ENCODE data around the gene PRRX2. TPM values are rescaled to one million over a fixed set of nuclear protein-coding genes. Genes with fewer than 3 reads are reported as not detected.

The PRRX2 gene
- total and polyA plus RNA-seq, 2 experiments from 2014 or later, result 5.8 to 8.3 TPM

DNA sequence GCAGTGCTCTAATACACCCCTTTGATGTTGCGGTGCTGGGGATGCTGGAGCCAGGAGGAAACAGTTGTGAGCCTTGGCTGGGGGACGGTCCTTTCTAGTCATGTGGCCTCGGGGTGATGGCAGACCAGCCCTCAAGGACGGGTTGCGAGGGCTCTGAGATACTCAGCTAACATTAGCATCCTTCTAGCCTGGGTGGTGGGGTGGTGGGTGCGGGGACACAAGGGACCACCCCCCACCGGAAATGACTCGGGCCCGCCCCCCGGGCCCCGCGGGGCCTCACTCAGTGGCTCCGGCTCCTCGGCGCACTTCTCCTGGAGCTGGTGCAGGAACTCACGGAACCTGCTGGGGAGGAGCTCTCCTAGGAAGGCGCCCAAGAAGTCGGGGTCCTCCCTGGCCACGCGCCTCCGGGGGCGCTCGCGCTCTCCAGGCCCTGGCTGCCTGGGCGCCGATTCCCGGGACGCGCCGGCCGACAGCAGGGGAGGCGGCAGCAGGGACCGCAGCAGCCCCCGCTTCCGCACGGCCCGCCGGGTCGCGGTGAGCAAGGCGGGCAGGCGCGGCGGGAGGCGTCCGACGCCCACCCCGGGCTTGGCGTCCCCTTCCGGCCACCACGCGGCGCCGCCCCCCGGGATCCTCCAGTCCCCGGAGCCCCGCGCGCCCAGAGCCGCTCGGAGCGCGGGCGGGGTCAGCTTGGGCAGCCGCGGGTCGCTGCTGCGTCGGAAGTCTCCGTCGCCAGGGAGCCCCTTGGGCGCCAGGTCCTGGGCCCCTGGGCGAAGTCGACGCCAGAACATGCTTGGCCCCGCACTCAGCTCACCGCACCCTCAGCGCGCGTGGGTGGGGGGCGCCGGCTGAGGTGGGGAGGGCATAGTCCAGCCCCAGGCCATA lies 45.4 kb upstream of the PRRX2 start:
- H3K4me1 ChIP-seq (ENCODE audit: insufficient read depth), result peaks cover 15% of the 10 kb centered on the region
- Mint-ChIP-seq H3K9me3 (no peaks in the 10 kb centered on the region), H3K4me1 (peaks cover 18% of the 10 kb centered on the region), H3K36me3 (ENCODE audit: low read depth) (no peaks in the 10 kb centered on the region; the same call in 2 of the 3 replicates), H3K27me3 (ENCODE audit: insufficient read depth, low read depth, poor library complexity) (peaks cover 49% of the 10 kb centered on the region), H3K27ac (no peak overlapping the region), H3K4me3 (peak overlapping the region; percentile 59)
- H3K36me3 ChIP-seq (ENCODE audit: insufficient read depth), result no peaks in the 10 kb centered on the region
- peak overlapping the region; percentile 90 for H2AFZ ChIP-seq
- no peak overlapping the region for H3K27ac ChIP-seq (ENCODE audit: low read depth)
- DNase-seq (ENCODE audit: low spot score) (peak; percentile 69), ATAC-seq (peak; percentile 59)
- 0 out of 2 replicates have a peak, but pooled peaks cover 12% of the 10 kb centered on the region for H3F3A ChIP-seq (replicated peaks; ENCODE audit: low read depth)
- H3K4me3 ChIP-seq, result peak overlapping the region; percentile 63
- H3K27me3 ChIP-seq (ENCODE audit: insufficient read depth), result peaks cover 48% of the 10 kb centered on the region
- no peaks in the 10 kb centered on the region for H4K20me1 ChIP-seq (replicated peaks; ENCODE audit: insufficient read depth)
- H3K79me2 ChIP-seq (replicated peaks; ENCODE audit: insufficient read depth), result no peaks in the 10 kb centered on the region
- peak overlapping the region; percentile 84 for H3K4me2 ChIP-seq
- TF ChIP-seq JUNB (IDR thresholded peaks at IDR 0.05; ENCODE audit: unreplicated experiment) (no peak), EZH2 (IDR thresholded peaks at IDR 0.05; ENCODE audit: low read depth, unreplicated experiment) (peak; percentile 17), POLR2AphosphoS5 (IDR thresholded peaks at IDR 0.05; ENCODE audit: low read depth) (peak; percentile 35; the same call in 1 of the 2 replicates)
- TF ChIP-seq, protein P1, sequence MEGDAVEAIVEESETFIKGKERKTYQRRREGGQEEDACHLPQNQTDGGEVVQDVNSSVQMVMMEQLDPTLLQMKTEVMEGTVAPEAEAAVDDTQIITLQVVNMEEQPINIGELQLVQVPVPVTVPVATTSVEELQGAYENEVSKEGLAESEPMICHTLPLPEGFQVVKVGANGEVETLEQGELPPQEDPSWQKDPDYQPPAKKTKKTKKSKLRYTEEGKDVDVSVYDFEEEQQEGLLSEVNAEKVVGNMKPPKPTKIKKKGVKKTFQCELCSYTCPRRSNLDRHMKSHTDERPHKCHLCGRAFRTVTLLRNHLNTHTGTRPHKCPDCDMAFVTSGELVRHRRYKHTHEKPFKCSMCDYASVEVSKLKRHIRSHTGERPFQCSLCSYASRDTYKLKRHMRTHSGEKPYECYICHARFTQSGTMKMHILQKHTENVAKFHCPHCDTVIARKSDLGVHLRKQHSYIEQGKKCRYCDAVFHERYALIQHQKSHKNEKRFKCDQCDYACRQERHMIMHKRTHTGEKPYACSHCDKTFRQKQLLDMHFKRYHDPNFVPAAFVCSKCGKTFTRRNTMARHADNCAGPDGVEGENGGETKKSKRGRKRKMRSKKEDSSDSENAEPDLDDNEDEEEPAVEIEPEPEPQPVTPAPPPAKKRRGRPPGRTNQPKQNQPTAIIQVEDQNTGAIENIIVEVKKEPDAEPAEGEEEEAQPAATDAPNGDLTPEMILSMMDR (conservative IDR thresholded peaks at IDR 0.05; ENCODE audit: low read depth in 2 of 2), result peak in 1 of 2 experiments; percentile 29; a peak in 2 of 4 replicates
- no peaks in the 10 kb centered on the region for H3K9me2 ChIP-seq (ENCODE audit: insufficient read depth)

DNA sequence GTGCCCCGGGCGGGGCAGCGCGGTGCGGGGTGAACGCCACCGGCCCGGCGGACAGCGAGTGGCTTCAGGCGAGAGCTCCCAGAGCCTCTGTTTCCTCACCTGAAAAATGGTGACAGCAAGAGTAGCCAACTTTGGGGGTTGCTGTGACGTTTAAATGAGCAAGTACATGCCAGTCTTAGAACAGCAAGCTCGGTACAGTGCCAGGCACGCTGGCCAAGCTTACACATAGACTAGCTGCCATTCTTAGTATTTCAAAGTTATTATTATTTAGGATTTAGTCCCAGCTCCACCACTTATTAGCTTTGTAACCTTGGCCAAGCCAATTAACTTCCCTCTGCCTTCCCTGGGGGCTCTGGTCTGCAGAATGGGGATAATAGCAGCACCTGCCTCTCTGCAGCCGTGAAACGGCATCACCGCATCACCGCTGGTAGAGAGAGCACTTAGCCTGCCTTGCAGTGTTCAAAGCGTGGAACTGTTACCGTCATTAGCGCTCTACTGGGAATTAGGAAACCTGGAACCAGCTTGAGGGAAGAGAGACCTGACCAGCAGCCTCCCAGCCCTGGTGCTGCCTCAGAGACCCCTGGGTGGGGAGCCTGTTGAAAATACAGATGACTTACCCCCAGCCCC lies 44.7 kb upstream of the PRRX2 start, which contains the start of gene C9orf50:
Gene C9orf50 (minus strand): TSS at position 433 of the 627 bp plus-strand sequence. CDS start 527 bp downstream, outside the sequence.
- Histone ChIP-seq H3K9me2 (ENCODE audit: insufficient read depth) (no peaks in the 10 kb centered on the region), H3K79me2 (replicated peaks; ENCODE audit: insufficient read depth) (no peaks in the 10 kb centered on the region), H3K27me3 (ENCODE audit: insufficient read depth) (peaks cover 48% of the 10 kb centered on the region), H3K4me2 (peak within 1 kb of the TSS; percentile 84), H3K36me3 (ENCODE audit: insufficient read depth) (no peaks in the 10 kb centered on the region), H3F3A (replicated peaks; ENCODE audit: low read depth) (0 out of 2 replicates have a peak, but pooled peaks cover 12% of the 10 kb centered on the region), H3K27ac (ENCODE audit: low read depth) (no peak within 1 kb of the TSS), H2AFZ (peak within 1 kb of the TSS; percentile 90), H3K4me1 (ENCODE audit: insufficient read depth) (peaks cover 20% of the 10 kb centered on the region), H4K20me1 (replicated peaks; ENCODE audit: insufficient read depth) (no peaks in the 10 kb centered on the region), H3K4me3 (peak within 1 kb of the TSS; percentile 63)
- DNase-seq (ENCODE audit: low spot score), result no peak
- Mint-ChIP-seq H3K27ac (no peak within 1 kb of the TSS), H3K4me1 (peaks cover 23% of the 10 kb centered on the region), H3K9me3 (no peaks in the 10 kb centered on the region), H3K27me3 (ENCODE audit: insufficient read depth, low read depth, poor library complexity) (peaks cover 49% of the 10 kb centered on the region), H3K36me3 (ENCODE audit: low read depth) (no peaks in the 10 kb centered on the region; the same call in 2 of the 3 replicates), H3K4me3 (peak within 1 kb of the TSS; percentile 68)
- ATAC-seq, result peak; percentile 7
- TF ChIP-seq, protein P2, sequence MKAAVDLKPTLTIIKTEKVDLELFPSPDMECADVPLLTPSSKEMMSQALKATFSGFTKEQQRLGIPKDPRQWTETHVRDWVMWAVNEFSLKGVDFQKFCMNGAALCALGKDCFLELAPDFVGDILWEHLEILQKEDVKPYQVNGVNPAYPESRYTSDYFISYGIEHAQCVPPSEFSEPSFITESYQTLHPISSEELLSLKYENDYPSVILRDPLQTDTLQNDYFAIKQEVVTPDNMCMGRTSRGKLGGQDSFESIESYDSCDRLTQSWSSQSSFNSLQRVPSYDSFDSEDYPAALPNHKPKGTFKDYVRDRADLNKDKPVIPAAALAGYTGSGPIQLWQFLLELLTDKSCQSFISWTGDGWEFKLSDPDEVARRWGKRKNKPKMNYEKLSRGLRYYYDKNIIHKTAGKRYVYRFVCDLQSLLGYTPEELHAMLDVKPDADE (IDR thresholded peaks at IDR 0.05), result no peak
- TF ChIP-seq EZH2 (IDR thresholded peaks at IDR 0.05; ENCODE audit: low read depth, unreplicated experiment), result peak; percentile 5

Data from GM23338 (cell line).